Sigmoid colon (tissue), 7 donors: Measurements from ENCODE around the gene ADCY2. TPM values are rescaled to one million over a fixed set of nuclear protein-coding genes. Genes with fewer than 3 reads are reported as not detected.

ENCODE experiments used
- DNase-seq: peaks from one replicate; pipeline ENCODE4 v3.0.0-alpha.2; 2019
- H3K27ac ChIP-seq, 4 donors: fragments of 200-600 bp; sonication (generic); one replicate each; pipeline ENCODE4 v1.5.1; 2016 to 2019; ENCODE audit warnings: mild to moderate bottlenecking in 1 of 4
- H3K27me3 ChIP-seq, 3 donors: fragments of 200-600 bp; sonication (generic); one replicate each; pipeline ENCODE4 v1.5.1; 2019; ENCODE audit warnings: mild to moderate bottlenecking in 1 of 3
- H3K36me3 ChIP-seq, 4 donors: fragments of 200-600 bp; sonication (generic); one replicate each; pipeline ENCODE4 v1.5.1; 2016 to 2019
- H3K4me1 ChIP-seq, 4 donors: fragments of 200-600 bp; sonication (generic); one replicate each; pipeline ENCODE4 v1.5.1; 2017 to 2019
- H3K4me3 ChIP-seq, 4 donors: fragments of 200-600 bp; sonication (generic); one replicate each; pipeline ENCODE4 v1.5.1; 2017 to 2019; ENCODE audit warnings: mild to moderate bottlenecking in 2 of 4, moderate library complexity in 1 of 4
- H3K9me3 ChIP-seq, 4 donors: fragments of 200-600 bp in 3 of 4; sonication (generic) in 3 of 4; one replicate each; pipeline versions ENCODE4 v1.5.1 to v1.6.1; 2013 to 2019
- EP300 ChIP-seq, 4 donors: sonication (generic); formaldehyde crosslinking; IDR thresholded peaks; one replicate each; pipeline ENCODE4 v1.6.1; 2017; ENCODE audit warnings: antibody characterized with exemption in 4 of 4
- POLR2A ChIP-seq, 2 donors: fragments of 450-650 bp; IDR thresholded peaks; one replicate each; pipeline ENCODE4 v1.6.1; 2016; ENCODE audit warnings: antibody characterized with exemption in 2 of 2, mild to moderate bottlenecking in 2 of 2, moderate library complexity in 2 of 2
- POLR2AphosphoS5 ChIP-seq, 4 donors: sonication (generic); formaldehyde crosslinking; IDR thresholded peaks; one replicate each; pipeline ENCODE4 v1.6.1; 2017; ENCODE audit warnings: antibody characterized with exemption in 4 of 4
- WGBS, 2 donors: extraction: QIAGEN DNeasy Blood & Tissue Kit; methylation state at CpG; one replicate each; pipeline ENCODE4 v1.1.7; 2013; 5-methylcytosine and 5-hydroxymethylcytosine counted together
- intact Hi-C: fragments of 100-400 bp; cut with DNase I; formaldehyde crosslinking; loops from one replicate; pipeline ENCODE4 v1.15.1; 2023
- polyA plus RNA-seq, 3 donors: library from polyadenylated mRNA; stranded (reverse); fragments of 200-250 nt; gene quantifications; one replicate each; pipeline ENCODE4 v1.2.3, GENCODE V29; 2013
- total RNA-seq, 4 donors: library from RNA; depleted of rRNA; stranded (reverse); fragments of >200 nt; gene quantifications; one replicate each; pipeline ENCODE4 v1.1.0, GENCODE V29; 2016
- TF ChIP-seq, protein P1 (sequence below), 4 experiments: fragments of 450-650 bp in 3 of 4; fragments of 200-600 bp in 1 of 4; IDR thresholded peaks; one replicate each; pipeline ENCODE4 v1.5.1; 2016 to 2019; ENCODE audit warnings: antibody characterized with exemption in 4 of 4, mild to moderate bottlenecking in 3 of 4, moderate library complexity in 2 of 4
- donor health status: healthy with polysubstance abuse.
- donor health status: Bipolar disorder and iron deficiency.
- donor health status: healthy.

Gene ADCY2
- total and polyA plus RNA-seq, 7 donors = 0.69 to 9.5 (median 4.4) TPM

DNA sequence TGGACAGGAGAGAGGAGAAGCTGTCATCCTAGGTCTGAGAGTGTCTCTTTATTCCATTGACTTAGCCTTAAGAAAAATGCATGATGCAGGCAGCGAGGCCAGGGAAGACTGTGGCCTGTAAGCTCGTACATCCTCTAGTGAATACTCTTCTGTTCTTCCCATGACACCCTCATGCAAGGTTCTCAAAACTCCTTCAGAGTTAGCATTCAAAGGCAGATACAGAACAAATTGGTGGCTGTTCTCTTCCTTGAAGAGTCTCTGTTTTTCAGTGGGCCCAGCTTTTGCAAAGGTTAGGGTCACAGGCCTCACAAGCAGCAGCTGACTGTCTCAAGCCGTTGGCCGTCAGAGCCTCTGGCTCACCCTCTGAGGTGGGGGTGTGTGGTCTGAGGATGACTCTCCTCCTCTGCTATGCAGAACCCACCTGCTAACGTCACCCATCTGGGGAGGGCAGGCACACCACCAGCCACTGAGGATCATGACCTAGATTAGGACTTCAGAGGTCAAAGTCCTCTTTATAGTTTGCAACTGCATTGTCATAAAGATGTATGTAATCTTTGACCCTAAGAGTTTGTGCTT lies 15.1 kb downstream of the ADCY2 start:
- Histone ChIP-seq H3K4me3 (no peak overlapping the region), H3K9me3 (no peaks in the 10 kb centered on the region), H3K27ac (no peak overlapping the region), H3K36me3 (no peaks in the 10 kb centered on the region), H3K27me3 (no peaks in the 10 kb centered on the region), H3K4me1 (peaks cover 0 to 17% (median 3%) of the 10 kb centered on the region in 4 donors)
- no peak for TF ChIP-seq POLR2A (IDR thresholded peaks at IDR 0.05)
- no peak for TF ChIP-seq EP300 (IDR thresholded peaks at IDR 0.05)
- TF ChIP-seq, protein P1, sequence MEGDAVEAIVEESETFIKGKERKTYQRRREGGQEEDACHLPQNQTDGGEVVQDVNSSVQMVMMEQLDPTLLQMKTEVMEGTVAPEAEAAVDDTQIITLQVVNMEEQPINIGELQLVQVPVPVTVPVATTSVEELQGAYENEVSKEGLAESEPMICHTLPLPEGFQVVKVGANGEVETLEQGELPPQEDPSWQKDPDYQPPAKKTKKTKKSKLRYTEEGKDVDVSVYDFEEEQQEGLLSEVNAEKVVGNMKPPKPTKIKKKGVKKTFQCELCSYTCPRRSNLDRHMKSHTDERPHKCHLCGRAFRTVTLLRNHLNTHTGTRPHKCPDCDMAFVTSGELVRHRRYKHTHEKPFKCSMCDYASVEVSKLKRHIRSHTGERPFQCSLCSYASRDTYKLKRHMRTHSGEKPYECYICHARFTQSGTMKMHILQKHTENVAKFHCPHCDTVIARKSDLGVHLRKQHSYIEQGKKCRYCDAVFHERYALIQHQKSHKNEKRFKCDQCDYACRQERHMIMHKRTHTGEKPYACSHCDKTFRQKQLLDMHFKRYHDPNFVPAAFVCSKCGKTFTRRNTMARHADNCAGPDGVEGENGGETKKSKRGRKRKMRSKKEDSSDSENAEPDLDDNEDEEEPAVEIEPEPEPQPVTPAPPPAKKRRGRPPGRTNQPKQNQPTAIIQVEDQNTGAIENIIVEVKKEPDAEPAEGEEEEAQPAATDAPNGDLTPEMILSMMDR (IDR thresholded peaks at IDR 0.05) = no peak
- TF ChIP-seq POLR2AphosphoS5 (IDR thresholded peaks at IDR 0.05) = no peak
- no peak for DNase-seq
- intact Hi-C loops = no loop called here
- WGBS, 2 donors = 59 to 74% methylated on average over 5 of the region's 5 CpGs

DNA sequence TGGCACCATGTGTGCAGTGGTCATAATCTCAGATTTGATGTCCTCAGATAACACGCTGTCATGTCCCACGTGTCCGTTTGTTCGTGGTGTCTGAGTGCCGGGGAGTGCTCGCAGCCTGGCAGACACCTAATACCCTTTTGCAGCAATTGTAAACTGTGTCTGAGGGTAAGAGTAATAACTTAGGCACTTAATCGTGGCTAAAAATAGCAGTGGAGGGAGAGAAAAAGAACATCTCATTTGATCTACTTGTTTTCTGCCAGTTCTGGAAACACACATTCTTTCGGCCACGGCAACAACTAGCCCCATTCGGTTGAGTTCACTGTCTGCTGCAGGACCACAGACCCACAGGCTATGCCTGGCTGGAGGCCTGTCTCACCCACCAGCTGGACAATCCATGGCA lies 16.5 kb downstream of the ADCY2 start:
- no peak for DNase-seq
- H3K27ac ChIP-seq = peak overlapping the region in 3 of 4 donors; percentile 31 to 57 (median 37)

DNA sequence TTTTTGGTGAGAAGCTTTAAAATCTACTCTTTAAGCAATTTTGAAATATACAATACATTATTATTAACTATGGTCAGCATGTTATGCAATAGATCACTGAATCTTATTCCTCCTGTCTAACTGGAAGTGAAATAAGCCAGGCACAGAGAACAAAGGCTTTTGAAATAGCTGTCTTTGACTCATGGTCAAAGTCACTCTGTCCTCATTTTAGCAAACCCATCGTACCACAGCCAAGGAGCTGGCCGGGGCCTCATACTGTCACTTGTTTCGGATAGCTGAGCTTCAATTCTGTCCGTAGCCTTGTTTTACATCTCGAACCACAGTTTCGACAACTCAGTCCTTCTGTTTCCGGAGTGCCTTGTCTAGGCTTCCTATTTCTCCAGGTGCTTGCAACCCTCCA lies 19.2 kb downstream of the ADCY2 start:
- no peak for TF ChIP-seq EP300 (IDR thresholded peaks at IDR 0.05)
- TF ChIP-seq, protein P1 (IDR thresholded peaks at IDR 0.05) = no peak
- peak in 1 of 4 donors; percentile 54 for TF ChIP-seq POLR2AphosphoS5 (IDR thresholded peaks at IDR 0.05)
- no peak for TF ChIP-seq POLR2A (IDR thresholded peaks at IDR 0.05)
- no peaks in the 10 kb centered on the region for H3K36me3 ChIP-seq
- 89 to 92% methylated on average over 7 of the region's 7 CpGs for WGBS, 2 donors
- no peaks in the 10 kb centered on the region for H3K27me3 ChIP-seq
- H3K4me1 ChIP-seq = peaks cover 0 to 17% (median 3%) of the 10 kb centered on the region in 4 donors
- no peak for DNase-seq
- no peaks in the 10 kb centered on the region for H3K9me3 ChIP-seq
- no peak overlapping the region for H3K27ac ChIP-seq
- intact Hi-C loops = no loop called here
- no peak overlapping the region for H3K4me3 ChIP-seq

More for the DNA sequence above, 16.5 kb downstream of the ADCY2 start:
- H3K36me3 ChIP-seq = no peaks in the 10 kb centered on the region
- intact Hi-C loops = no loop called here
- H3K4me1 ChIP-seq = peaks cover 0 to 17% (median 3%) of the 10 kb centered on the region in 4 donors
- H3K9me3 ChIP-seq = no peaks in the 10 kb centered on the region
- WGBS, 2 donors = 77 to 81% methylated on average over 10 of the region's 10 CpGs
- no peaks in the 10 kb centered on the region for H3K27me3 ChIP-seq
- TF ChIP-seq POLR2AphosphoS5 (IDR thresholded peaks at IDR 0.05) = no peak
- no peak for TF ChIP-seq POLR2A (IDR thresholded peaks at IDR 0.05)
- TF ChIP-seq, protein P1 (IDR thresholded peaks at IDR 0.05) = no peak
- TF ChIP-seq EP300 (IDR thresholded peaks at IDR 0.05) = no peak
- H3K4me3 ChIP-seq = no peak overlapping the region

DNA sequence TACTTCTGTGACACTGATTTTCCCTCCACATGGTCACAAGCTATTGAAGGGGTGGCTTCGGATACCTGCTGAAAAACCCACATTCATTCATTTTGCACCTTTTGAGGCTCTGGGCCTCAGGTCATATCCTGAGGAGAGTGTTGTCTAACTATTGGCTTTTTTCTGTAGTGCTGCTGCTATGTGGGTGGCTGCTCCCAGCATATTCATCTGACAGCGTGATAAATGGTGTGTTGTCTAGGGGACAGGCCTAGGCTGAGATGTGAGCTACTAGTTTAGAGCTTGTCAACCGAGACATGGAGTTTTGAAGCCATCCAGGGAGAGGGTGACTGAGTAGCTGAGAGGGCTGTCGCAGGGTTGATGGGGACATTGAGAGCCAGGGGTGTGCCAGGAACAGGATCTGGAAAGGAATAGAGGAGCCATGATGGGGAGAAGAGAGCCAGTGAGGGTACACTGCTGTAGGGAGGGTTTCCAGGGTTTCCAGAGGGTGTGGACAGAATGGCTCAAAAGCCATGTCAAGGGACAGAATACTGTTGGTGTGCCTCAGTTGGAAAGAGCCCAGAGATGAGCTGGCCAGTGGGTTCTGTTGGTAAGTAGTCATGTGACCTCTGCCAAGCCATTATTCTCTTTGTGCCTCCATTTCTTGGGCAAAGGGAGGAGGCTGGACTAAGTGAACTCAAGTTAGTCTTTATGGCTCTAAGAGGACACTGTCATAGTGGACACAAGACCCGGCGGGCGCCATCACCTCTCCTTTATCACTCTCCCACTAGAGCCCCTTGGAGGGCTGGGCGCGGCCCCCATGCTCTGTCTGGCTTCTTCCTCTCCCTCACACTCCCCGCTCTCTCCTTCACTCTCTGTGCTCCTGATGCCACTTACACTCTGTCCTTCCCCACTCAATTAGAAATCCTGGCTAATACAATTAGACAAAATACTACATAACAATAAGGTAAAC lies 19.9 kb downstream of the ADCY2 start:
- no peaks in the 10 kb centered on the region for H3K9me3 ChIP-seq
- 91 to 93% methylated on average over 10 of the region's 10 CpGs for WGBS, 2 donors
- no peak overlapping the region for H3K27ac ChIP-seq
- no peak for TF ChIP-seq EP300 (IDR thresholded peaks at IDR 0.05)
- H3K4me1 ChIP-seq = peaks cover 0 to 17% (median 3%) of the 10 kb centered on the region in 4 donors
- intact Hi-C loops = no loop called here
- DNase-seq = no peak
- no peaks in the 10 kb centered on the region for H3K36me3 ChIP-seq
- H3K27me3 ChIP-seq = no peaks in the 10 kb centered on the region
- H3K4me3 ChIP-seq = no peak overlapping the region

DNA sequence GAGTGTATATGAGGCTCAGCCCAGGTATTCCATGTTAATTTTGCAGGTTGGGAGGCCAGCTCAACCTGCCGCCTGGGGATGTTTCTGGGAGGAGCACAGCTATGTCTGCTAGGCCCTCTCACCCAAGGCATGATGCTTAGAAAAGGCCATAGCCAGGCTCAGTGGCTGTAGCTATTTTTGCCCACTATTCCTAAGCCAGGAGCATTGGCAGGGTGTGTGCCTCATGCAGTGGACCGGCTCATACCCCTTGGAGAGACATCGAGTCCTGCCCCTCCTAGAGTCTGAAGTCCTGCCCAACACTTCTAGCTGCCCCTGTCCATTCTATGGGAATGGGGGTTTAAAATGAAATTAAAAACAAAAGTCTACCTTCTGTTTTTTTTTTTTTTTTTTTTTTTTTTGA lies 22.3 kb downstream of the ADCY2 start:
- Histone ChIP-seq H3K9me3 (no peaks in the 10 kb centered on the region), H3K4me3 (no peak overlapping the region), H3K4me1 (peaks cover 0 to 18% (median 12%) of the 10 kb centered on the region in 4 donors), H3K27me3 (no peaks in the 10 kb centered on the region), H3K36me3 (no peaks in the 10 kb centered on the region), H3K27ac (no peak overlapping the region)
- TF ChIP-seq, protein P1 (IDR thresholded peaks at IDR 0.05) = no peak
- TF ChIP-seq POLR2A (IDR thresholded peaks at IDR 0.05) (no peak), POLR2AphosphoS5 (IDR thresholded peaks at IDR 0.05) (no peak), EP300 (IDR thresholded peaks at IDR 0.05) (no peak)
- intact Hi-C loops = no loop called here
- no peak for DNase-seq
- WGBS, 2 donors = 92 to 93% methylated on average over 3 of the region's 3 CpGs
